Calu3 (cell line): ENCODE results near the gene CA12. TPM values are rescaled to one million over a fixed set of nuclear protein-coding genes. Genes with fewer than 3 reads are reported as not detected.
"Not testable (repeated sequence)": the region's sequence is repeated elsewhere in the genome, so short reads cannot be mapped to it uniquely, and the experiment has no call there.

Source experiments
- BruUV-seq: library from RNA; stranded (reverse); fragments of 400-500 nt; replicated peaks from 2 replicates; lab custom pipeline; 2021; lab: Mats Ljungman, UMichigan
- CTCF ChIA-PET: fragments of 300-600 bp; sonication (Branson Sonifier 250); formaldehyde crosslinking; loops from one replicate; lab custom pipeline; 2022; ENCODE audit warnings: antibody characterized with exemption; lab: Charles Lee
- DNase-seq: peaks from one replicate; pipeline ENCODE4 v3.0.0; 2022
- H3K27ac Mint-ChIP-seq: one replicate; pipeline ENCODE4 v1.8.0; 2022; ENCODE audit warnings: mixed read lengths; ENCODE audit not compliant: unreplicated experiment
- H3K27me3 Mint-ChIP-seq: one replicate; pipeline ENCODE4 v1.8.0; 2022; ENCODE audit warnings: mixed read lengths; ENCODE audit not compliant: unreplicated experiment
- H3K36me3 Mint-ChIP-seq: one replicate; pipeline ENCODE4 v1.8.0; 2022; ENCODE audit warnings: mild to moderate bottlenecking, moderate library complexity, mixed read lengths; ENCODE audit not compliant: insufficient read depth, unreplicated experiment
- H3K4me1 Mint-ChIP-seq: one replicate; pipeline ENCODE4 v1.8.0; 2022; ENCODE audit warnings: mild to moderate bottlenecking, low read depth, mixed read lengths; ENCODE audit not compliant: unreplicated experiment
- H3K4me3 Mint-ChIP-seq: one replicate; pipeline ENCODE4 v1.8.0; 2022; ENCODE audit warnings: mild to moderate bottlenecking, low read depth, moderate library complexity, mixed read lengths; ENCODE audit not compliant: unreplicated experiment
- H3K9me3 Mint-ChIP-seq: one replicate; pipeline ENCODE4 v1.8.0; 2022; ENCODE audit warnings: low read depth, mixed read lengths; ENCODE audit not compliant: unreplicated experiment
- CTCF ChIP-seq: fragments of 200-600 bp; IDR thresholded peaks from one replicate; pipeline ENCODE4 v1.8.0; 2022; ENCODE audit warnings: antibody characterized with exemption; ENCODE audit not compliant: unreplicated experiment
- intact Hi-C: fragments of 100-400 bp; cut with micrococcal nuclease; formaldehyde crosslinking; loops from one replicate; pipeline ENCODE4 v1.10.0; 2022; ENCODE audit not compliant: unreplicated experiment
- total RNA-seq: library from RNA; stranded (reverse); gene quantifications from 2 replicates; pipeline ENCODE4 v1.2.3, GENCODE V29; 2022

Gene CA12
- total RNA-seq, 1 experiment from 2014 or later: 21.5 TPM

GRCh38 chr15:63347074-63347857 lies 34.4 kb downstream of the CA12 start:
- peaks cover 58% of the 10 kb centered on the region for H3K4me1 Mint-ChIP-seq
- H3K4me3 Mint-ChIP-seq: no peak overlapping the region
- BruUV-seq: no TSS peak
- no peak overlapping the region for H3K27ac Mint-ChIP-seq
- no peak for TF ChIP-seq CTCF
- no peaks in the 10 kb centered on the region for H3K27me3 Mint-ChIP-seq
- no peak for DNase-seq
- intact Hi-C loops: no loop called here
- CTCF ChIA-PET: interaction anchor here (1.2 kb wide), 1 partner anchor 24 kb away, joined by 3 read pairs; no protein-coding TSS in a partner anchor
- no peaks in the 10 kb centered on the region for H3K36me3 Mint-ChIP-seq
- H3K9me3 Mint-ChIP-seq: no peaks in the 10 kb centered on the region

GRCh38 chr15:63345391-63345752 lies 36.3 kb downstream of the CA12 start:
- no peak for DNase-seq
- BruUV-seq: no TSS peak
- Mint-ChIP-seq H3K27me3 (no peaks in the 10 kb centered on the region), H3K36me3 (no peaks in the 10 kb centered on the region), H3K4me3 (no peak overlapping the region), H3K9me3 (no peaks in the 10 kb centered on the region), H3K4me1 (peaks cover 53% of the 10 kb centered on the region), H3K27ac (no peak overlapping the region)
- TF ChIP-seq CTCF: no peak
- intact Hi-C loops: no loop called here
- CTCF ChIA-PET: interaction anchor here (0.9 kb wide), 1 partner anchor 10 kb away, joined by 3 read pairs; no protein-coding TSS in a partner anchor

GRCh38 chr15:63344731-63345390 lies 36.8 kb downstream of the CA12 start:
- H3K27ac Mint-ChIP-seq: no peak overlapping the region
- H3K4me3 Mint-ChIP-seq: no peak overlapping the region
- DNase-seq: no peak
- H3K4me1 Mint-ChIP-seq: peaks cover 50% of the 10 kb centered on the region
- intact Hi-C loops: loop anchor here (5.0 kb wide), 1 partner anchor 37 kb away; the partner anchor contains the start of gene CA12
- BruUV-seq: no TSS peak
- CTCF ChIA-PET: no interaction called here
- no peaks in the 10 kb centered on the region for H3K36me3 Mint-ChIP-seq
- H3K9me3 Mint-ChIP-seq: no peaks in the 10 kb centered on the region
- TF ChIP-seq CTCF: no peak
- H3K27me3 Mint-ChIP-seq: no peaks in the 10 kb centered on the region

GRCh38 chr15:63342996-63343562 lies 38.6 kb downstream of the CA12 start:
- intact Hi-C loops: loop anchor here (5.0 kb wide), 1 partner anchor 39 kb away; the partner anchor contains the start of gene CA12

More at GRCh38 chr15:63342996-63343562, 38.6 kb downstream of the CA12 start:
- not testable (repeated sequence) for DNase-seq, H3K9me3 Mint-ChIP-seq, H3K27ac Mint-ChIP-seq, H3K36me3 Mint-ChIP-seq, H3K4me3 Mint-ChIP-seq, H3K27me3 Mint-ChIP-seq, BruUV-seq
- CTCF ChIA-PET: interaction anchor here (0.6 to 0.9 kb wide), 3 partner anchors 12 to 24 kb away, joined by 4 to 5 read pairs (median 5); no protein-coding TSS in a partner anchor
- H3K4me1 Mint-ChIP-seq: peaks cover 32% of the 10 kb centered on the region
